Activated naive CD4-positive, alpha-beta T cell treated with Interleukin-2 at 50 U/mL for 16 hours (primary cell): Measurements from ENCODE around the gene SMYD3.

Source experiments
- DNase-seq: peaks from one replicate; pipeline ENCODE4 v3.0.0-alpha.2; 2020

The SMYD3 gene

DNA sequence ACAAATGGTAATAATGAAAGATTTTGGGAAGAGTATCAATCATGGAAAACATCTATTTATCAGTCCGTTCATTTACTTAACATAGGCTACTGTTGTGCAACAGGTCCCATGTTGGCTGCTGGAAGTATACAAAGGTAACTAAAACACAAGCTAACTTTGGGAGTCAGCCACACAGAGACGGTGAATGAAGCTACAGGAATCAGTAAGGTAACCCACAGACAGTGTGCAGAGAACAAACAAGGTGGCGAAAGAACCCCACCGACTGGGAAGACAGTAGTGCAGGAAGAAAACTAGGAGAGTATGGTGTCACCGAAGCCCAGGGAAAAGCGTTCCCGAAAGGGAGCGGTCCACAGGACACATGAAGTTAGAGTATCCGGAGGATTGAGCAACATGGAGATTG, 342.3 kb downstream of the SMYD3 start:
- no peak for DNase-seq

DNA sequence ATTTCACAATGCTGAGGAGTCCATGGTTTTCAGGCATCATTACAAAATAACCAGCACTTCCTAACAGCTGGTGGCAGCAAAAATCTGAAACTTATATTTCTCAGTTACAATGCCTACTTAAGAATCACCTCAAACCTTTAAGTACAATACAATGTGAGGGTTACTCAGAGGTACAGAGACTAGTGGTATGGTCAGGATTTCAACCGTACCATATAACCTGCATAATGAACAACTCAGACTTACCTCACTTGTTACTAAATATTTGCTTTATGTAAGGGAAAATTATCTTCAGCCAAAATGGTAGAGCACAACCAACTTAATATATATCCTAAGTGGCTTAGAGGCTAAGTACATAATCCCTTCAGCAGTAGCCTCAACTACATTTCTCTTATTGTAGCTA, 344.5 kb downstream of the SMYD3 start:
- DNase-seq = no peak

GRCh38 chr1:246161626-246162025, 345.5 kb downstream of the SMYD3 start:
- DNase-seq = no peak

DNA sequence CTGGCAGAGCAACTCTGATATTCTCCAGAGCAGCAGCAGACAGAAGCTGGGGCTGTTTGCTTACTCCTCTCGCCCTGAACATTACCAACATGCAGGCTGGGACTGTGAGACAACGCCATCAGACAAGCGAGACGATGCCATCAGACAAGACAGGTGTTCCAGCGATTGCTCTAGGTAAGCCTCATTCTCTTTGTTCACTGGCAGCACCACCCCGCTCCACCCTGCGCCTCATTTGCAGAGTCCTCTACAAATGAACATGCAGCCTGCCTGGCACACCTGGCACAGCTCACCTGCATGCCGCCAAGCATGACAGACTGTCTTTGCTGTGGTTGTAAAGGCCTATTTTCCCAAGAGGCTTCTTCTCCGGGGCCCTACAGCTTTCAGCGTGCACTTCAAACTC, 346.2 kb downstream of the SMYD3 start:
- no peak for DNase-seq

- DNase-seq = no peak
These were observed 346.7 kb downstream of the SMYD3 start for GRCh38 chr1:246160374-246160773.

DNA sequence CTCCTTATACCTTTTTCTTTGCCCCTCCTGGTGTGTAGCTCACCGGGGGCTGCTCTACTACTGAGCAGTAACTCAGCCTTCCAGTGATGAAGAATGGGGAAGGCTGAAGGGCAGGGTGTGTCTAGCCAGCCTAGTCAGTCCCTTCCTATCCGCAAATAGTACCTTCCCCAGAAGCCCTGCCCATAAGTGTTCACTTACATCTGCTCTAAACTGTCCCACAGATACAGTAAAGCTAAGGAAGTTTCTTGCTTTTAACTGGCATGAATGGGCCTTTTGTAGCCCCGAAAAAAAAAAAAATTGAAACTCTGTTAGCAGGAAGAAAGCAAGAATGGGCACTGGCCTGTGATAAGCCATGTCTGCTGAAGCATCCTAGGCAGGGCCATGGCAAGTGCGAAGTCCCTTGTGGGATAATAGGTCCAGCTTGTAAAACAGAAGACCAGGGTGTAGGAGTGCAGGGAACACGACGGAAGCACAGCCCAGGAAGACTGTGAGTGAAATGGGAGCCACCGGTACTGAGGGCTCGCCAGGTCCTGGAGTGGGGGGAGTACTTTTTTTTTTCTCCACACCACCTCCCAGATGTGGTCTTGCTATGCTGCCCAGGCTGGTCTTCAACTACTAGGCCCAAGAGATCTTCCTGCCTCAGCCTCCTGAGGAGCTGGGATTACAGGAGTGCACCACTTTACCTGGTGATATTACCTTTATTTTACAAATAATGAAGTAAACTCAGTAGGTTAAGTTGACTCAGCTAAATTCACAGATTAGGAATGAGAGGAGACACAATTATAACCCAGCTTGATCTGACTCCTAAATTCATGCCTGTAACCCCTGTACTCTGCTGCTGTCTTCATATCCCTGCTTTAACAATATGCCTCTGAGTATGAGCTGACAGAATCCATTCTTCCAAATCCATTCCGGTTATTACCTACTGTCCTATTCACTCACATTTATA, 347.5 kb downstream of the SMYD3 start:
- no peak for DNase-seq

DNA sequence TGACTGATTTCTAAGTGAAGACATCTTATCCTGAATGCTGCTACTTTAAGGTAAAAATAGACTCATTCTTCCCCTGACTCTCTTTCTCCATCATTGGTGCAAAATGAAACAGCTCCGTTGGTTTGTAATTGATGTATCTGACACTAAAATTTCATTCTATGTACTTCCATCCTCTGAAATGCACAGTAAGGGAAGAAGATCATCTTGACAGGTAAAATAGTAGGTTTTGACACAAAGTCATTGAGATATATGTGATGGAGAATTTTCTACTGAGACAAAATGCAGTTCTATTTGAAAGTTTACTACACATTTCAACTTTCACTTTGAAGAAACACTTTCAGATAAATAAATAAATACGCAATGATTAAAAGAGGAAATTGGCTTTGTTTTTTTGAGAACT, 348.9 kb downstream of the SMYD3 start:
- DNase-seq = no peak

DNA sequence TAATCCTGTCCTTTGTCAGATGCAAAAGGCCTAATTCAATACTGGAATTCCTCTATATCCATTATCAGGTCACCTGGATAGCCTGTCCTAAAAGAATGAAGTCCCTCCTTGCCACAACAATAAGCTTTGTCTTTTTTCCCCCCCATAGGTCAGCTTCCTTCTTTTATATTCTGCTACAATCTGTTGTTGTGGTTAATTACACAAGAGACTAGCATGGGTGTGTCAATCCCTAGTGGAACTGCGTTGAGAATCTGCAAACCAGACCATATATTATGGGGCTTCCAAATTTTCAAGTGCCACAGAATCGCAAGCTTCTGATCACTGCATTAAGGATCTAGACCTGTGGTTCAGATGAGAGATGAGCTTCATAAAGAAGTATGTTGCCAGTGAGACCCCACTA, 349.6 kb downstream of the SMYD3 start:
- DNase-seq = no peak

DNA sequence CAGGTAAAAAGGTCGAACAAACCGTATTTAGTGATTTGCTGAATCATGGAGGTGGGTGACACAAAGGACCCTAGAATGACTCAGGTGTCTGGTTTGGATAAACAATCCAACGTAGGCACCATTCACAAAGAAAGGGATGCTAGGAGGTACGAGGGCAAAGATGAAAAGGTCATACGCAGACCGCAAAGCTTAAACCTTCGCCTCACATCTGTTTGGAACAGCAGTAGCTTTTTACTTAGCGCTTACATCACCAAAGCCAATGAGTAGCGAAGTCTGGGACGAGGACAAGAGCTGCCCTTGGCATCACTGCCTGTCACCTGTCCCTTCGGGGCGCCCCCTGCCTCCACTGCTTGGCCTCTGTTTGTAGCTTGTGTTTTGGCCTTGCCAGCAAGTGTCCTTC, 350.2 kb downstream of the SMYD3 start:
- DNase-seq = no peak

- no peak for DNase-seq
These were observed 351.2 kb downstream of the SMYD3 start for GRCh38 chr1:246155923-246156322.

DNA sequence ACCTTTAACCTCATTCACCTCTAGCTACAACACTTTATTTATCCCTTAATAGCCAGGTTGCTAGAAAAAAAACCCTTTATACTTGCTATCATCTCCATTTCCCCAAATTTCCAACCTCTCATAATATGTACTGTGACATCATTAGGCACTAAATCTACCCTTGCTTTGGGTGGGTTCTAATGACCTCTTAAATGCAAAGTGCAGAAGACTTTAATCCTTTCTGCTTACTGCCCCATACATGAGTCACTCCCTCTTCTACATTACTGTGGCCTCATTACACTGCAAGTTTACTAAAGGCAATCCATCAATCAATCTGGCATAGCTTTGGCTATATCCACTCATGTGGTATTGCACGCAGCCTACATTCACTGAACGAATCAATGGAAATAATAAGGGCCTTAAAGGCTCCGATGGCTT, 353.3 kb downstream of the SMYD3 start:
- DNase-seq = no peak

GRCh38 chr1:246152986-246153431, 354.1 kb downstream of the SMYD3 start:
- DNase-seq = no peak

DNA sequence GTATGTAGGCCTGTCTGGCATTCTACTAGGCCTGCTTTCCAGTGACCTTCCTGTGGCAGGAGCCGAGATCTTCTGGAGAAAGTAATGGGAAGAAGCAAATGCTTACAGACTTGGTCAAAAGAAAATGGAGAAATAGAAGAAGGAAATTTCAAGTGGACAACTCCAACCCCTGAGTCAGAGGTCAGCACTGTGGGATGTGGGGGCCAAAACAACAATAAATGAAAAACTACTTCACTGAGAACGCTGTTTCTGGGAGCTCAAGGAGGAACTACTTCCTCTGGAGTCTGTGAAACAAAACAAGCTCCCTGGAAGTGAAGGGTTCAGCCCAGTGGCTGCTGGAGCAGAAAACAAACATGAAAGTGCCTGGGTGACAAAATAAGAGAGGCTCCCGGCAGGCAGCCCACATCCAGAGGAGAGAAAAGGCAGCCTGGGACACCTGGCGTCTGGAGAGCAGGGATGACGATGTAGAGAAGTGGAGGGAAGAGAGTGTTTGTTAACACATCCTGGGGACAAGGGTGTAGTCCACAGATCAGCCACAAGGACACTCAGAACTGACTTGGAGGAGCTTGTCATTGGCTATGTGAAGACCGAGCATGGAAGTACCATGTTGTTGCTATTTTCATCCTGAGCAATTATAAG, 355.2 kb downstream of the SMYD3 start:
- DNase-seq = no peak

- no peak for DNase-seq
These were observed 357.5 kb downstream of the SMYD3 start for GRCh38 chr1:246149543-246149942.

GRCh38 chr1:246147524-246148461, 359.3 kb downstream of the SMYD3 start:
- DNase-seq = no peak

- DNase-seq = no peak
These were observed 360.1 kb downstream of the SMYD3 start for GRCh38 chr1:246146804-246147523.

DNA sequence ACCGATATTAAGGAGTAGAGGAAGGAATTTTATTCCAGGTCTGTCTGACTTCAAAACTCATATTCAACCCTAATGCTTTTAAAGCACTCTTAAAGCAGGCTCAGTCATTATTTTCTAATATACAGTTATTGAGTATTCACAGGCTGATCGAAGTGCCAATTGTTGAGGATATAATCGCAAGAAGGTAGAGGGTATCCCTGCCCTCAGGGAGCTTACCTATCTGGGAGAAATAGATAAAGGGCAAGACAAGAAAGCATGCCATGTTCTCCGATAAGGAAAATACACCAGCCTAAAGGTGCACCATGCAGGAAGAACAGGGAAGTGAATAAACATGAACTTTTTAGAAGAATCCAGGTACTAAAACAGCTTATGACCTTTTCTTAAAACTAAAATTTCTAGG, 361.2 kb downstream of the SMYD3 start:
- DNase-seq = no peak

- no peak for DNase-seq
These were observed 362.1 kb downstream of the SMYD3 start for GRCh38 chr1:246144931-246145330.

GRCh38 chr1:246142320-246142893, 364.7 kb downstream of the SMYD3 start:
- no peak for DNase-seq

DNA sequence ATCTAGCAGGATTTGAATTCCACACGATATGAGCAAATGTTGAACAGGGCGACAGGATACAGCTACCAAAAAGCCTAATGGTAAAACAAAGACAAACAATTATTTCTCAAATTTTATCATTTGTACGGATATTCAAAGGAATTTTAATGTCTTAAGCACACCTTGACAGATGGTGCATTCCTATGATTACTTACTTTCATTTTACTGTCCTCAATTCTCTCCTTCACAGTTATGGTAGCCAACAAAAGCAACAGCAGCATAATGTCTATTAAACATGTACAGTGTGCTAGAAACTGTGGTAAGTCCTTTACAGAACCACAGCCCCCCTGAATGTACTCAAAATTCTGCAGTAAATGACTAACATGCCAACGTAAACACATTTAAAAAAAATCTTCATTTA, 365.8 kb downstream of the SMYD3 start:
- no peak for DNase-seq

DNA sequence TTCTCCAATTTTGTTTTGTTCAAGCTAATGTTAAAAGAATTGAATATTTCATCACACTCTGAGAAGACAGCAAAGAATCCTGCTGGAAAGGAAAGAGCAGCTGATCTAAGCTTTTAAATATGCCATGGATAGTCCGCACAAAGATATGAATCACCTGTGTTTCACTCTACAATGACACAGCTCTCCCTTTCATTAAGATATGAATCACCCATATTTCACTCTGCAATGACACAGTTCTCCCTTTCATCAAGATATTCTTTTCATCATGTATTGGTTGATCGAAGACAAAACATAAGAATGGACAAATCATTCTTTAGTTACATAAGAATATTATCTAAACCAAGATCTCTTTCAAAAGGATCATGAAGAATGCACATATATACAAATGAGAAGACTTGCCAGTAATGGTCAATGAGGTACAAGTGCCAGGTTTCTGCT, 367.3 kb downstream of the SMYD3 start:
- no peak for DNase-seq

DNA sequence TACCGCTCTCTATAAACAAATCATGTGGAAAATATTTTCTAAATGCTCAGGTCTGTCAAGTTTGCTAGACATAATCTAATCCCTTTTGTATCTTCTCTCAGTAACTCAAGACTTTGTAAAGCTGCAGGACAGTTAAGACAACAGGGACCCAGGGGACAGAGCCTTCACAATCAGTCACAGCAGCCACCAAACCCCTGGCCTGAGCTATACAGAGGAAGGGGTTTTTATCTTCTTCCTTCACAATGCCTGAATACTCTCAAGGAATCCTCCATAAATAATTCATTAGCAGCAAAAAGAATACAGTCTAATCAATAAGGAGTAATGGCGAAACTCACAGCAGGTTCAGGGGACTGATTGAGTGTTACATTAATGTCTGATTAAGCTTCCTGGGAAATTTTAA, 368.3 kb downstream of the SMYD3 start:
- no peak for DNase-seq
